GM19328 (cell line): ENCODE results near the gene RPS27A.
A peak's percentile ranks its signal among the peaks of the same experiment; 100 is the strongest.
"Not testable (repeated sequence)": the region's sequence is repeated elsewhere in the genome, so short reads cannot be mapped to it uniquely, and the experiment has no call there.

ENCODE experiments used
- ATAC-seq: cut with Tn5 transposase; IDR thresholded peaks from one replicate; pipeline ENCODE4 v1.9.1; 2021; ENCODE audit warnings: mild to moderate bottlenecking, moderate library complexity; ENCODE audit not compliant: unreplicated experiment

The RPS27A gene

DNA sequence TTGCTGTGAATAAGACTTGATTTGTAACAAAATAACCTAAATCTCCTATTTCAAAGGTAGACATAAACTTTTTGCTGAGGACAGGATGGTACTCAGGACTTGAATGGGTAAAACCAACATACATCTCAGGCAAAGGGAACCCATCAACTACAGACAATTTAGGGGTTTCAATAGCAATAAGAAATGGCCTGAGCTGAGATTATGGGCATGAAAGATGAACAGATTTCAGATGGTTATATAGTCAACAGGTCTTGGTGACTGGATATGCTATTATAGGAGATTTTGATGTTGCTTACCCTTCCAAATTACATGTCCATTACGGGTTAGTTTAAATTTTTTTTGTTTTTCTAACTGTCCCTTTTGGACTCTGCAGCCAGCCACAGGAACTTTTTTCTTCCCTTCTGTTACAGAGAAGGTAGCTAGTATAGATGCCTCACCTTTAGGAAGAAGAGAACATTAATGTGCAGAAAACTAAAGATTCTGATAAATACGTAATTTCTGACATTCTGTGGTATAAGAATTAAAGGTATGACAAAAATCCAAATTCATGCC is 4.6 kb downstream of the RPS27A start:
- ATAC-seq = no peak

DNA sequence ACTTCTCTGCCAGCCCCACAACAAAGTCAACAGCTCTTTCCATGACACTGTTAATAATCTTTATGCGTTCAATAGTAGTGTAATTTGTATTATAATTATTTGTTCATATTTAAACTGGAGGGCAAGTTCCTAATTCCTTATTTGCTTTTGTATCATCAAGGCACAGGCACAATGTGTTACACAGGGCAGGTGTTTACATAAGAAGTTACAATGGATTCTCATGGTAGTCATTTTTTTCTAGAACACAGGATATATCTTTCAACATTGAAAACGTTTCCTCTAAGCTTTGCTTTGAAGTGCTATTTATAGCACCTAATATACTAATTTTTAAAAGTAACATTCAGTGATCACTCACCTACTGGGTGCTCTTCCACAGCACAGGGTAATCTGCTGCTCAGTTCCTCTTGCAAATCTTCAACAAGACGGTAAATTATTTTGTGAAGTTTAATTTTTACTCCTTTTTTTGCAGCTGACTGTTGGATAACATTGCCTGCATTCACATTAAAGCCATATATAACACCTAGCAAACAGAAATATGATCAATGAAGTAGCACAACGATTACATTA is 7.3 kb downstream of the RPS27A start:
- no peak for ATAC-seq

DNA sequence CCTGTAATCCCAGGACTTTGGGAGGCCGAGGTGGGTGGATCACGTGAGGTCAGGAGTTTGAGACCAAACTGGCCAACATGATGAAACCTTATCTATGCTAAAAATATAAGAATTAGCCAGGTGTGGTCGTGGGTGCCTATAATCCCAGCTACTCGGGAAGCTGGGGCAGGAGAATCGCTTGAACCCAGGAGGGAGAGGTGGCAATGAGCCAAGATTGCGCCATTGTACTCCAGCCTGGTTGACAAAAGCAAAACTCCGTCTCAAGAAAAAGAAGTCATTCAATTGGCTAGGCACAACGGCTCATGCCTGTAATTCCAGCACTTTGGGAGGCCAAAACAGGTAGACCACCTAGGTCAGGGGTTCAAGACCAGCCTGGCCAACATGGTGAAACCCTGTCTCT is 9.1 kb downstream of the RPS27A start:
- ATAC-seq = not testable (repeated sequence)

DNA sequence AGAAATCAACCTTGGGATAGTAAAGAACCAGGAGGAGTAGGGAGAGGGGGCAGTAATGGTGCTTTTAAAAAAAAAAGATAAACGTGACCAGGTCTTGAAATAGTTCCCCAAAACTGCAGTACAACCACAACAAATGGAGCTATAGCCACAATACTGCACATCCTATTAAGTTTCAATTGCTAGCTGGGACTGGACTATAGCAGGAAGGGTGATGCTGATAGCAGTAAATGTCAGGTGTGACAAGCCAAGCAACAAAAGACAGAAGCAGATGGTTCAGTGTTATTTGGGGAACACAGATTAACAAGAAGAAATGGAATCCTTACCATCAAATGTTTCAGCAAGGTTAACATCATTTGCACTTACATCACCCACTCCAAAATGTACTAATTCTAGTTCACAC is 10.1 kb downstream of the RPS27A start:
- no peak for ATAC-seq

DNA sequence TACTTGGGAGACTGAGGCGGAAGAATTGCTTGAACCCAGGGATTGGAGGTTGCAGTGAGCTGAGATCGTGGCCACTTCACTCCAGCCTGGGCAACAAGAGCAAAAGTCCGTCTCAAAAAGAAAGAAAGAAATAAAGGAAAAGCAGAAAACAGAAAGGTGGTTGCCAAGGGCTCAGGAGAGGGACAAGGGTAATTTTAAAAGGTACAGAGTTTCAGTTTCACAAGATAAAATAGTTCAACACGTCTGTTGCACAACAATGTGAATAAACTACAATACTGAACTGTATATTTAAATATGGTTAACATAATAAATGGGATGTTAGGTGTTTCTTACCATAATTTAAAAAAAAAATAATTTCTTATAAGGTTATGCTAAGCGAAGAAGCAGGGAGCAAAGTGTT is 12.9 kb downstream of the RPS27A start:
- no peak for ATAC-seq

DNA sequence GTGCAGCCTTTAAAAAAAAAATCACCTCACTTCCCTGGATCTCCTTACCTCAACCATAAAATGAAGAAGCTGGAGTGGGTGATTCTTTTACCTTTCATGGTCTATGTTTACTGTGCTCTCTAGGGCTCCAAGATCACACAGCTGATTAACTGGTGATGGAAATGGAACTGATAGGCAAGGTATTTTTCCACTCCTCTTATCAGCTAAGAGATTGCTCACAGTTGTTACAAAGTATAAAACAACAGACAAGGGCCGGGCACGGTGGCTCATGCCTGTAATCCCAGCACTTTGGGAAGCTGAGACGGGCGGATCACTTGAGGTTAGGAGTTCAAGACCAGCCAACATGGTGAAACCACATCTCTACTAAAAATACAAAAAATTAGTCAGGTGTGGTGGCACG is 14.5 kb downstream of the RPS27A start:
- no peak for ATAC-seq

DNA sequence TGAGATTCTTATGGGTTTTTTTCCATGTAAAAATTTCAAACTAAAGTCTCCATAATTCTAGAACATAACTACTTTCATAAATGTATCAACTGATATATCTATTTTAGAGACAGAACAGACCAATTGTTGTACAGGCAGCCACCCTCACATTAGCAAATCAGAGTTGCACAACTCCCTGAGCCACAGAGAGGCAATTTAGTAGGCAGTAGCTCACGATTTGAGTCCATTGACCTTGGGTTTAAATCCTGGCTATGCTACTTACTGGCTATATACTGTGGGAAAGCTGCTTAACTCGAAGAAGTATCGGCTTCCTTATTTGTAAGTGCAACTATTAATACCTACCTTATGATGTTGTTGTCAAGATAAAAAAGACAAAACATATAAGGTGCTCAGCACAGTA is 20.3 kb downstream of the RPS27A start:
- no peak for ATAC-seq

DNA sequence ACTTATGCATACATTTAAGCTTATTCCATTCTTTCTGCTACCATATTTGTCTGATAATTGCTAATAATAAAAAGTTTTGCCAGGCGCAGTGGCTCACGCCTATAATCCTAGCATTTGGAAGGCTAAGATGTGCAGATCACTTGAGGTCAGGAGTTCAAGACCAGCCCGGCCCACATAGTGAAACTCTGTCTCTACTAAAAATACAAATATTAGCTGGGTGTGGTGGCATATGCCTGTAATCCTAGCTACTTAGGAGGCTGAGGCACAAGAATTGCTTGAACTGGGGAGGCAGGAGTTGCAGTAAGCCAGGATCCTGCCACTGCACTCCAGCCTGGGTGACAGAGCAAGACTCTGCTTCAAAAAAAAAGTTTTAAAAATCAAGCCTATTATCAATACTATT is 27.1 kb downstream of the RPS27A start:
- ATAC-seq = not testable (repeated sequence)

DNA sequence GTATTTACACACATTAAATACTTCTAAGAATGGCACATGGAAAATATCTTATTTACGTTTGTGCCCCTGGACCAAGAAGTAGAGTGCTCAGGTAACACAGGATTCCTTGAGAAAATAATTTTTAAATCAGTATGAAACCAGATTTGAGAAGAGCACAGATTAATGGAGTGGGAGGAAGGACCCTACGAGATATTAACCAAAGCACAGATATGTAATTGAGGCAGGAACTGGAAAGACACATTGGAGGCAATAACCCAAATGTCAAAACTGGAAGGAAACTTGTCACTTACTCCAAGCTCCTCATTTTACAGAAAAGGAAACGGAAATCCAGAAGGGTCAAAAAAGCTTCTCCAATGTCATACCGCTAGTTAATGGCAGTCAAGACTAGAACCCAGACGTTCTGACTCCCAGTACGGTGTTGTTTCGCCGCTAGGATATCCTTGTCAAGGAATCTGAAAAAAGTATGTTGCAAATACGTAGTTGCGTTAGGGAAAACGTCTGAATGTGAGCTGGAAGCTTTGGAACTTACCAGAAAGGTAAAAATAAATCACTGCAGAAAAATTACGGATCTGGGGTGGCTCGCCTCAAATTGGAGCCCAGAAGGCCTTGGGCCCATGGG is 35.9 kb downstream of the RPS27A start:
- no peak for ATAC-seq

DNA sequence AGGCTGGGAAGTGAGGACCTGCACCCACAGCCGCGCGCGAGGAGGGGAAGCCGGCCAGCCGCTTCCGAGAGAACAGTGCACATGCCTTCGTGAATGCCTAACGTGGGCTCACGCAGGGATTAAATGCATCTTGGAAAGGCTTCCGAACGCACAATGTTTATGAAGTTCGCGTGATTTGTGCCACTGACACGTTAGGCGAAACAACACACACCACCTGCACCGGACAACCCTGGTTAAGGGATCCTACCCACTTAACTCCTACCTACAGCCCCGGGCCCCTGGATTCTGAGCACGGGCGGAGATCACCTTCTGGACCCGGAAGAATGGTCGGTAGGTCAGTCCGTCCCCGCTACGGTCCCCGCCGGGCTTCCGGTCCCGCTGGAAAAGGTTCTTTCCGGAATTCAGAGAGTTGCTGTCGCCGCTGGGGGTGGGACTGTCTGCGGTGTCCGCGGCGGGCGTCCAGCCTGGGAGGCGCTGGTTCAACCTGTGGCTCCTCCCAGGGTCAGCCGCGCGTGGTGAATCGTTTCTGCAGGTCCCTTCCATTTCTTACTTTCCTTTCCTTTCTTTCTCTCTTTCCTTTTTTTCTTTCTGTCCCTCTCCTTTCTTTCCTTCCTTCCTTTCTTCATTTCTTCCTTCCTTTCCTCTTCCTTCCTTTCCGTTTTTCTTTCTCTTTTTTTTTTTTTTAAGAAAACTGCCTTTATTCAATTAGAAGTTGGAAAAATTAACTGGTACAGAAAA is 36.6 kb downstream of the RPS27A start, which contains the start of gene MTIF2:
TSS of gene MTIF2 (minus strand) at position 325 of the 738 bp plus-strand sequence. CDS start 5,373 bp downstream, outside the sequence.
- peak; percentile 97 for ATAC-seq

DNA sequence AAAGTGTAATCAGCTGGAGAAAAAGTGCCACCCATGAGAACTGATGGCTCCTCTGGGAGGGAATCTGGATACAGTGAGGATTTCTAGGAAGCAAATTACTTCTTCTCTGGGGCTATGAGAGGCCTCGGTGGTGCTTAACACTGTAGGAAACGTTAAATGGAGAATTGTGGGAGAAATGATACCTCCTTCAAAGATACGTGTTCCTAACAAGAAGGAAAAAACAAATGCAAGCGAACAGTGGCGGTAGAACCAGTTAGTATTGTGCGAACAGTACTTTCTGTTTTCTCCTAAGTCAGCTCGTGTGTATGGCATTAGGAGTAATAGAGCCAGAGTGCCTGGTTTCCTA is 37.1 kb downstream of the RPS27A start:
- no peak for ATAC-seq

DNA sequence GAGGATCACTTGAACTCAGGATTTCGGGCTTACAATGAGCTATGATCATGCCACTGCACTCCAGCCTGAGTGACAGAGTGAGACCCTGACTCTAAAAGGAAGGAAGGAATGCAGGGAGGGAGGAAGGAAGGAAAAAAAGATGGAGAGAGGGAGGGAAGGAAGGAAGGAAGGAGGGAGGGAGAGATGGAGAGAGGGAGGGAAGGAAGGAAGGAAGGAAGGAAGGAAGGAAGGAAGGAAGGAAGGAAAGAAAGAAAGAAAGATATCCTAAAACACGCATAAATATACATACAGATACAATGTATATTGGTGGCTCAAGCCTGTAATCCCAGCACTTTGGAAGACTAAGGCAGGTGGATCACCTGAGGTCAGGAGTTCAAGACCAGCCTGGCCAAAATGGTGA is 41.9 kb downstream of the RPS27A start:
- not testable (repeated sequence) for ATAC-seq

DNA sequence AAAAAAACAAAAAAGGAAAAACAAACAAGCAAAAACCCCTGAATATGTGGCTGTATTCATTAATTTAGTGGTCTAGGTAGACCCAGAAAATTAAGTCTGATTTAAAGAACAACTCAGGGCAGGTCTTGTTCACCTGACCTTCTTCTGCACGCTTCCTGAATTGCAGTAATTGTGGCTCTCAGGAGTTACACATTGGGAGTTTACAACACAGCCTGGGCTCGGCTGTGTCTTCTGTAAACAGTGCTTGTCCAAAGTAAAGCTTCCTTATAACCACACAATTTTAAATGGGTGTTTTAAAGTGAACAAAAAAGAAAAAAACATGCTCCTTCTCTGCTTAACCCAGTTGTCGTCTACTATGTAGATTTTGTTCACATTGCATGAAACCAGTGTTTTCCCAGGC is 44.8 kb downstream of the RPS27A start:
- no peak for ATAC-seq

DNA sequence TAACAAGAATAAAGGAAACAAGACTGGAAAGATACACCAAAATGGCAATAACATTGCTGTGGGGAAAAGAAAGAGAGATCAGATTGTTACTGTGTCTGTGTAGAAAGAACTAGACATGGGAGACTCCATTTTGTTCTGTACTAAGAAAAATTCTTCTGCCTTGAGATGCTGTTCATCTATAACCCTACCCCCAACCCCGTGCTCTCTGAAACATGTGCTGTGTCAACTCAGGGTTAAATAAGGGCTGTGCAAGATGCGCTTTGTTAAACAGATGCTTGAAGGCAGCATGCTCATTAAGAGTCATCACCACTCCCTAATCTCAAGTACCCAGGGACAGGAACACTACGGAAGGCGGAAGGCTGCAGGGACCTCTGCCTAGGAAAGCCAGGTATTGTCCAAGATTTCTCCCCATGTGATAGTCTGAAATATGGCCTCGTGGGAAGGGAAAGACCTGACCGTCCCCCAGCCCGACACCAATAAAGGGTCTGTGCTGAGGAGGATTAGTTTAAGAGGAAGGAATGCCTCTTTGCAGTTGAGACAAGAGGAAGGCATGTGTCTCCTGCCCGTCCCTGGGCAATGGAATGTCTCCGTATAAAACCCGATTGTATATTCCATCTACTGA is 46.8 kb downstream of the RPS27A start:
- ATAC-seq = not testable (repeated sequence)

DNA sequence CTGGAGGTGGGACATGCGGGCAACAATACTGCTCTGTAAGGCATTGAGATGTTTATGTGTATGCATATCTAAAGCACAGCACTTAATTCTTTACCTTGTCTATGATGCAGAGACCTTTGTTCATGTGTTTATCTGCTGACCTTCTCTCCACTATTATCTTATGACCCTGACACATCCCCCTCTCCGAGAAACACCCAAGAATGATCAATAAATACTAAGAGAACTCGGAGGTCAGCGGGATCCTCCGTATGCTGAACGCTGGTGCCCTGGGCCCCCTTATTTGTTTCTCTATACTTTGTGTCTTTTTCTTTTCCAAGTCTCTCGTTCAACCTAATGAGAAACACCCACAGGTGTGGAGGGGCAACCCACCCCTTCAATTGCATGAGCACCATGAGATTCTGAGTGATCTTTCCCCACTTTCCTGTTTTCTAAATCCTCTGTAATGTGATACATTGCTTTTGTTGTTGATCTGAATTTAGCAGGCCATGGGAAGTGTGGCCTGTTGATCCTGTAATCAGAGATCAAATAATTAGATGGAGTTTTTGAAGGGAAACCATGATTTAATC is 47.5 kb downstream of the RPS27A start:
- not testable (repeated sequence) for ATAC-seq

DNA sequence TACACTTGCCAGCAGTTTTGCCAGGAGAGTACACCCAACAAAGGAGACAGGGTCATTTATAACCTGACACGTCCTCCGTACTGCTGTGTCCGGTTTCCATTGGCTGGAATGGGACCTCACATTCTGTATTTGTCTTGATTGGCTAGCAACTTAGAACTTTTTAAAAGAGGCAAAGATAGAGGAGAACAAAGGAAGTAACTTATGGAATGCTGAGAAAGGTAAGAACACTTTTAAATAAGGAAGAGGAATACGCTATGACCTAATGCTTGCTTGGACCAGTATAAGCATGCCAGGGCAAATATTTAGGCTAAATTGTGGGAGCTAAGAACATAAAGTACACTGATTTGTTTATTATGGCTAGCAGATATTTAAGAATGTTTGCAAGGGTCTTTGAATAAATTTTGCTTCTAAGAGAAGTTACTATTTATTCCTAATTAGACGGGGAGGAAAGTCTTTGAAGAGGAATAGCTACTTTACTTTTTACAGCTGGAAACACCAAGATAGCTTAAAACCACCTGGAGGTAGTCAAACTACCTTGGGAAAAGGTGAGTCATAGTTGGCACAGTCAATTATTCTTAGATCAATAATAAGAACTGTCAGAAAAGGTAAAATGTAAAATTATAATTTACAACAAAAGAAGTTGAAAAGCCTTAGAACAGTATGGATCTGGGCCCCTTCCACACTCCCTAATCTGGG is 48.5 kb downstream of the RPS27A start:
- ATAC-seq = not testable (repeated sequence)

DNA sequence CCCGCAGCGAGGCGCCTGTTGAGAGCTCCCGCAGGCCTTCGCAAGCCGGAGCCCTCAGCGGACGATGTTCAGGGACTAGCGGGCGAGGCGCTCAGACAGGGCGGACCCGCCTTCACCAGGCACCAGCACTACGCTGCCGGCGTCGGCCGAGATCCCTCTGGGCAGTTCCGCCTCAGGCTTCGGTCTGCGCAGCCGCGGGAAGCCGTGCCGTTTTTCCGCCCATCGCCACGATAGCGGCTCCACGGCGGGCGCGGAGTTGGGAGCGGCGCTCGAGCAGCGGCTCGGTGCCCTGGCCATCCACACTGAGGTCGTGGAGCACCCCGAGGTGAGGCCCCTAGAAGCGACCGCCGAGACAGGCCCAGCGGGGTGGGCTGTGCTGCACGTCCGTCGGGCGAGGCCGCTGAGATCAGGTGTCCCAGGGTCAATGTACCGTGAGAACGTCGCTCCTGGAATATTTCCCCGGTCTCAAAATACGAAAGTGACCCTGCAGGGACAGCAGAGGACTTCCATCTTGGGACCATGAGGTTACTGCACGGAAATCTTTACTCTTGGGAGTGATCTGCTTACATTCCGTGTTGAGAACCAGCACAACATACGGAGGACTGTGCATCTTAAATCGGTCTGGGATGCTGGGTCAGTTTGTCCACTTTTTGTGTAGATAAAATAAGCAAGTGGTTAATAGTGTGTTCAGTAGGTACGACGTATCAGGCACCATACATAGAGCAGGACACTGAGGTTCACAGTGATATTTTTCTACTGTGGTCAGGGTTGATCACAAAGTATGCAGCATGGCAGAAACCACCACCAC is 49.8 kb downstream of the RPS27A start:
- ATAC-seq = peak; percentile 98

DNA sequence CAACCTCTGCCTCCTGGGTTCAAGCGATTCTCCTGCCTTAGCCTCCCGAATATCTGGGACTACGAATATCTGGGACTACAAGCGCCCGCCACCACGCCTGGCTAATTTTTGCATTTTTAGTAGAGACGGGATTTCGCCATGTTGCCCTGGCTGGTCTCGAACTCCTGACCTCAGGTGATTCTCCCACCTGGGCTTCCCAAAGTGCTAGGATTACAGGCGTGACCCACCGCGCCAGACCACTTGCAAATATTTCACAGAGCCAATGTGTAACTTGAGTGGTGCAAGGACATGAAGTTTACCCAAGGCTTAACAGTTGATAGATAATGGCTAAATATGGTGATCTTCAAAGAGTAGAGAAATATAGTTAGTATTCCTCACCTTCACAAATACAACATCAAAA is 50.6 kb downstream of the RPS27A start:
- ATAC-seq = no peak
